Activated CD8-positive, alpha-beta T cell treated with anti-CD3 and anti-CD28 coated beads for 36 hours (primary cell): Measurements from ENCODE around the gene IQCK. TPM values are rescaled to one million over a fixed set of nuclear protein-coding genes. Genes with fewer than 3 reads are reported as not detected.

Experiments used
- ATAC-seq: fragments of 200-7000 bp; cut with Tn5 transposase; one replicate; pipeline ENCODE4 v1.10.0; 2021; ENCODE audit warnings: mild to moderate bottlenecking, moderate library complexity
- CTCF ChIA-PET: fragments of 350-600 bp; sonication (Branson Sonifier 250); formaldehyde crosslinking; loops from one replicate; lab custom pipeline; 2021; ENCODE audit warnings: antibody characterized with exemption; lab: Charles Lee
- POLR2A ChIA-PET: fragments of 350-600 bp; sonication (Branson Sonifier 250); formaldehyde crosslinking; loops from one replicate; lab custom pipeline; 2021; ENCODE audit warnings: antibody characterized with exemption; lab: Charles Lee
- DNase-seq: peaks from one replicate; pipeline ENCODE4 v3.0.0-alpha.2; 2020
- H3K27ac Mint-ChIP-seq: one replicate; pipeline ENCODE4 v1.8.0; 2021; ENCODE audit warnings: mild to moderate bottlenecking, mixed read lengths
- H3K27me3 Mint-ChIP-seq: one replicate; pipeline ENCODE4 v1.8.0; 2021; ENCODE audit warnings: mixed read lengths
- H3K36me3 Mint-ChIP-seq: one replicate; pipeline ENCODE4 v1.8.0; 2021; ENCODE audit warnings: low read depth, mixed read lengths
- H3K4me1 Mint-ChIP-seq: one replicate; pipeline ENCODE4 v1.8.0; 2021; ENCODE audit warnings: low read depth, mixed read lengths
- H3K4me3 Mint-ChIP-seq: one replicate; pipeline ENCODE4 v1.8.0; 2021; ENCODE audit warnings: mild to moderate bottlenecking, moderate library complexity, mixed read lengths
- H3K9me3 Mint-ChIP-seq: one replicate; pipeline ENCODE4 v1.8.0; 2021; ENCODE audit warnings: mixed read lengths
- CTCF ChIP-seq: fragments of 200-600 bp; IDR thresholded peaks from one replicate; pipeline ENCODE4 v1.8.0; 2022; ENCODE audit warnings: antibody characterized with exemption, mild to moderate bottlenecking
- intact Hi-C: fragments of 100-400 bp; cut with micrococcal nuclease; formaldehyde crosslinking; loops from one replicate; pipeline ENCODE4 v1.10.0; 2022
- total RNA-seq, 2 experiments: library from RNA; stranded (reverse); gene quantifications; one replicate each; pipeline ENCODE4 v1.2.3, GENCODE V29; 2021

Gene IQCK
- total RNA-seq, 2 experiments from 2014 or later, result 1.7 to 3.5 TPM

GRCh38 chr16:19874026-19874425, 156.0 kb downstream of the IQCK start:
- intact Hi-C loops, result no loop called here
- Mint-ChIP-seq H3K36me3 (no peaks in the 10 kb centered on the region), H3K4me3 (no peak overlapping the region), H3K27ac (no peak overlapping the region), H3K9me3 (no peaks in the 10 kb centered on the region), H3K27me3 (no peaks in the 10 kb centered on the region), H3K4me1 (no peaks in the 10 kb centered on the region)
- CTCF ChIA-PET, result no interaction called here
- DNase-seq (no peak), ATAC-seq (no peak)
- TF ChIP-seq CTCF, result no peak
- POLR2A ChIA-PET, result no interaction called here

GRCh38 chr16:19874851-19875546, 156.9 kb downstream of the IQCK start:
- no peak overlapping the region for H3K4me3 Mint-ChIP-seq
- H3K27me3 Mint-ChIP-seq, result no peaks in the 10 kb centered on the region
- no peak overlapping the region for H3K27ac Mint-ChIP-seq
- no peak for ATAC-seq
- ChIA-PET POLR2A (no interaction called here), CTCF (no interaction called here)
- H3K4me1 Mint-ChIP-seq, result no peaks in the 10 kb centered on the region
- DNase-seq, result no peak
- no peaks in the 10 kb centered on the region for H3K36me3 Mint-ChIP-seq
- no peak for TF ChIP-seq CTCF
- intact Hi-C loops, result no loop called here
- H3K9me3 Mint-ChIP-seq, result no peaks in the 10 kb centered on the region

- Mint-ChIP-seq H3K27me3 (no peaks in the 10 kb centered on the region), H3K4me3 (no peak overlapping the region), H3K36me3 (no peaks in the 10 kb centered on the region), H3K9me3 (no peaks in the 10 kb centered on the region), H3K27ac (no peak overlapping the region), H3K4me1 (no peaks in the 10 kb centered on the region)
- no peak for DNase-seq
- ATAC-seq, result no peak
- no peak for TF ChIP-seq CTCF
- ChIA-PET CTCF (no interaction called here), POLR2A (no interaction called here)
- intact Hi-C loops, result no loop called here
Measured at GRCh38 chr16:19875900-19876299, 157.8 kb downstream of the IQCK start.

- Mint-ChIP-seq H3K9me3 (no peaks in the 10 kb centered on the region), H3K4me1 (no peaks in the 10 kb centered on the region), H3K27ac (no peak overlapping the region), H3K4me3 (no peak overlapping the region), H3K36me3 (no peaks in the 10 kb centered on the region), H3K27me3 (peaks cover 2% of the 10 kb centered on the region)
- TF ChIP-seq CTCF, result no peak
- ATAC-seq (no peak), DNase-seq (no peak)
- POLR2A ChIA-PET, result no interaction called here
- intact Hi-C loops, result no loop called here
- CTCF ChIA-PET, result interaction anchor here (0.9 to 1.7 kb wide), 2 partner anchors 31 to 293 kb away, joined by 3 to 7 read pairs; no protein-coding TSS in a partner anchor
Measured at GRCh38 chr16:19876501-19877059, 158.5 kb downstream of the IQCK start.

- Mint-ChIP-seq H3K9me3 (no peaks in the 10 kb centered on the region), H3K4me1 (no peaks in the 10 kb centered on the region), H3K36me3 (no peaks in the 10 kb centered on the region), H3K4me3 (no peak overlapping the region), H3K27me3 (peaks cover 16% of the 10 kb centered on the region), H3K27ac (no peak overlapping the region)
- POLR2A ChIA-PET, result no interaction called here
- no peak for TF ChIP-seq CTCF
- ATAC-seq (no peak), DNase-seq (no peak)
- intact Hi-C loops, result no loop called here
- CTCF ChIA-PET, result no interaction called here
Measured at GRCh38 chr16:19878757-19879156, 160.7 kb downstream of the IQCK start.
